PC-3 (cell line): ENCODE data around the gene YES1. TPM values are rescaled to one million over a fixed set of nuclear protein-coding genes. Genes with fewer than 3 reads are reported as not detected.

Experiments
- ATAC-seq: fragments of 200-7000 bp; cut with Tn5 transposase; 2 replicates; pipeline ENCODE4 v1.9.1; 2020; ENCODE audit warnings: mild to moderate bottlenecking, moderate library complexity
- BruUV-seq: library from RNA; stranded (reverse); fragments of 400-500 nt; replicated peaks from 2 replicates; lab custom pipeline; 2021; lab: Mats Ljungman, UMichigan
- CTCF ChIA-PET: fragments of 300-600 bp; sonication (Branson Sonifier 250); formaldehyde crosslinking; loops from one replicate; lab custom pipeline; 2022; ENCODE audit warnings: antibody characterized with exemption; lab: Charles Lee
- POLR2A ChIA-PET: fragments of 300-600 bp; sonication (Branson Sonifier 250); formaldehyde crosslinking; loops from one replicate; lab custom pipeline; 2022; ENCODE audit warnings: antibody characterized with exemption; ENCODE audit not compliant: unreplicated experiment; lab: Charles Lee
- DNase-seq: peaks from one replicate; pipeline ENCODE4 v3.0.0-alpha.2; 2015
- H2AFZ ChIP-seq: fragments of 300-600 bp; sonication (generic); 2 replicates; pipeline ENCODE4 v1.6.0; 2016; ENCODE audit warnings: antibody characterized with exemption, low read length
- H3F3A ChIP-seq: fragments of 300-600 bp; sonication (generic); one replicate; pipeline ENCODE4 v1.6.0; 2017; ENCODE audit warnings: antibody characterized with exemption, low read length, control low read depth, mild to moderate bottlenecking; ENCODE audit not compliant: unreplicated experiment
- H3K27ac ChIP-seq: fragments of 300-600 bp; sonication (generic); 2 replicates; pipeline ENCODE4 v1.5.1; 2016; ENCODE audit warnings: mild to moderate bottlenecking, low read length
- H3K27me3 ChIP-seq: fragments of 300-600 bp; sonication (generic); 2 replicates; pipeline ENCODE4 v1.6.1; 2016; ENCODE audit warnings: low read length, mixed read lengths
- H3K36me3 ChIP-seq: fragments of 300-600 bp; sonication (generic); 2 replicates; pipeline ENCODE4 v1.6.1; 2016; ENCODE audit warnings: low read depth, mixed run types, low read length, mixed read lengths
- H3K4me1 ChIP-seq: fragments of 300-600 bp; sonication (generic); 2 replicates; pipeline ENCODE4 v1.5.1; 2016; ENCODE audit warnings: low read length; ENCODE audit not compliant: insufficient read depth
- H3K4me2 ChIP-seq: fragments of 300-600 bp; sonication (generic); 2 replicates; pipeline ENCODE4 v1.6.0; 2016; ENCODE audit warnings: low read length
- H3K4me3 ChIP-seq: fragments of 300-600 bp; sonication (generic); 2 replicates; pipeline ENCODE4 v1.5.1; 2016; ENCODE audit warnings: mild to moderate bottlenecking, low read length, mixed read lengths
- H3K79me2 ChIP-seq: fragments of 300-600 bp; sonication (generic); 2 replicates; pipeline ENCODE4 v1.6.1; 2017; ENCODE audit warnings: low read length, mixed read lengths
- H3K9ac ChIP-seq: fragments of 300-600 bp; sonication (generic); 2 replicates; pipeline ENCODE4 v1.6.0; 2016; ENCODE audit warnings: mild to moderate bottlenecking, low read length
- H3K9me2 ChIP-seq: fragments of 300-600 bp; sonication (generic); replicated peaks from 2 replicates; pipeline ENCODE4 v1.6.1; 2016; ENCODE audit warnings: mixed run types, low read length, mixed read lengths
- H3K9me3 ChIP-seq: fragments of 300-600 bp; sonication (generic); 2 replicates; pipeline ENCODE4 v1.6.1; 2016; ENCODE audit warnings: low read length, mixed read lengths
- H4K20me1 ChIP-seq: fragments of 300-600 bp; sonication (generic); 2 replicates; pipeline ENCODE4 v1.6.1; 2016; ENCODE audit warnings: low read length, mixed read lengths
- CTCF ChIP-seq: fragments of 300-600 bp; sonication (generic); conservative IDR thresholded peaks from 2 replicates; pipeline ENCODE4 v1.5.1; 2017; ENCODE audit warnings: antibody characterized with exemption, low read depth, mild to moderate bottlenecking, low read length
- EZH2 ChIP-seq: fragments of 300-600 bp; sonication (generic); IDR thresholded peaks from one replicate; pipeline ENCODE4 v1.6.1; 2017; ENCODE audit warnings: antibody characterized with exemption, mild to moderate bottlenecking, low read length; ENCODE audit not compliant: unreplicated experiment
- EZH2phosphoT487 ChIP-seq: fragments of 300-600 bp; sonication (generic); IDR thresholded peaks from 2 replicates; pipeline ENCODE4 v1.6.1; 2018; ENCODE audit warnings: mild to moderate bottlenecking, antibody characterized with exemption, low read length, borderline replicate concordance
- intact Hi-C: fragments of 100-400 bp; cut with micrococcal nuclease; formaldehyde crosslinking; loops from 2 replicates; pipeline ENCODE4 v1.9.0; 2023
- total RNA-seq: library from RNA; depleted of rRNA; stranded (reverse); fragments of >200 nt; gene quantifications from 2 replicates; pipeline ENCODE4 v1.2.3, GENCODE V29; 2014

Gene YES1
- total RNA-seq, 1 experiment from 2014 or later, result 73.5 TPM

GRCh38 chr18:681985-682384 is 130.1 kb downstream of the YES1 start:
- CTCF ChIA-PET, result interaction anchor here (0.6 kb wide), 1 partner anchor 65 kb away, joined by 3 read pairs; no protein-coding TSS in a partner anchor

GRCh38 chr18:680392-680791 is 131.7 kb downstream of the YES1 start:
- H2AFZ ChIP-seq, result no peak overlapping the region
- H3K9me2 ChIP-seq, result no peaks in the 10 kb centered on the region
- H3K4me3 ChIP-seq, result no peak overlapping the region
- no peak overlapping the region for H3K4me2 ChIP-seq
- peaks cover 22% of the 10 kb centered on the region for H3K4me1 ChIP-seq
- H3F3A ChIP-seq, result peaks cover 10% of the 10 kb centered on the region
- H3K79me2 ChIP-seq, result no peaks in the 10 kb centered on the region
- no peaks in the 10 kb centered on the region for H3K27me3 ChIP-seq
- ChIA-PET POLR2A (no interaction called here), CTCF (no interaction called here)
- intact Hi-C loops, result no loop called here
- peaks cover 22% of the 10 kb centered on the region for H3K36me3 ChIP-seq
- no TSS peak for BruUV-seq
- H4K20me1 ChIP-seq, result no peaks in the 10 kb centered on the region
- no peak for TF ChIP-seq EZH2
- no peak for TF ChIP-seq CTCF
- TF ChIP-seq EZH2phosphoT487, result no peak
- ATAC-seq (no peak), DNase-seq (no peak)
- no peaks in the 10 kb centered on the region for H3K9me3 ChIP-seq
- no peak overlapping the region for H3K9ac ChIP-seq
- no peak overlapping the region for H3K27ac ChIP-seq

More at GRCh38 chr18:681985-682384, 130.1 kb downstream of the YES1 start:
- Histone ChIP-seq H3F3A (peaks cover 7% of the 10 kb centered on the region), H3K27me3 (no peaks in the 10 kb centered on the region), H3K4me3 (no peak overlapping the region), H3K27ac (no peak overlapping the region), H3K9me3 (no peaks in the 10 kb centered on the region), H4K20me1 (no peaks in the 10 kb centered on the region), H2AFZ (no peak overlapping the region), H3K4me2 (no peak overlapping the region), H3K36me3 (peaks cover 14% of the 10 kb centered on the region), H3K9ac (no peak overlapping the region), H3K9me2 (no peaks in the 10 kb centered on the region), H3K4me1 (peaks cover 19% of the 10 kb centered on the region), H3K79me2 (no peaks in the 10 kb centered on the region)
- POLR2A ChIA-PET, result no interaction called here
- no TSS peak for BruUV-seq
- ATAC-seq, result no peak
- DNase-seq, result no peak
- intact Hi-C loops, result no loop called here
- no peak for TF ChIP-seq EZH2
- no peak for TF ChIP-seq EZH2phosphoT487
- no peak for TF ChIP-seq CTCF

GRCh38 chr18:679516-679915 is 132.5 kb downstream of the YES1 start:
- H3K27ac ChIP-seq, result no peak overlapping the region
- H4K20me1 ChIP-seq, result no peaks in the 10 kb centered on the region
- TF ChIP-seq CTCF (no peak), EZH2 (no peak), EZH2phosphoT487 (no peak)
- H3K4me2 ChIP-seq, result no peak overlapping the region
- DNase-seq (no peak), ATAC-seq (no peak)
- no peaks in the 10 kb centered on the region for H3K79me2 ChIP-seq
- peaks cover 22% of the 10 kb centered on the region for H3K4me1 ChIP-seq
- intact Hi-C loops, result no loop called here
- no peaks in the 10 kb centered on the region for H3K9me2 ChIP-seq
- no peaks in the 10 kb centered on the region for H3K9me3 ChIP-seq
- ChIA-PET CTCF (no interaction called here), POLR2A (no interaction called here)
- no peak overlapping the region for H3K4me3 ChIP-seq
- peaks cover 29% of the 10 kb centered on the region for H3K36me3 ChIP-seq
- H3K27me3 ChIP-seq, result no peaks in the 10 kb centered on the region
- no peak overlapping the region for H3K9ac ChIP-seq
- peaks cover 10% of the 10 kb centered on the region for H3F3A ChIP-seq
- no TSS peak for BruUV-seq
- H2AFZ ChIP-seq, result no peak overlapping the region
